GM21526 (cell line): ENCODE measurements around the gene ATG2B.

ENCODE experiments used
- ATAC-seq: cut with Tn5 transposase; IDR thresholded peaks from one replicate; pipeline ENCODE4 v1.9.1; 2021; ENCODE audit warnings: moderate library complexity; ENCODE audit not compliant: unreplicated experiment, low FRiP score

The ATG2B gene

DNA sequence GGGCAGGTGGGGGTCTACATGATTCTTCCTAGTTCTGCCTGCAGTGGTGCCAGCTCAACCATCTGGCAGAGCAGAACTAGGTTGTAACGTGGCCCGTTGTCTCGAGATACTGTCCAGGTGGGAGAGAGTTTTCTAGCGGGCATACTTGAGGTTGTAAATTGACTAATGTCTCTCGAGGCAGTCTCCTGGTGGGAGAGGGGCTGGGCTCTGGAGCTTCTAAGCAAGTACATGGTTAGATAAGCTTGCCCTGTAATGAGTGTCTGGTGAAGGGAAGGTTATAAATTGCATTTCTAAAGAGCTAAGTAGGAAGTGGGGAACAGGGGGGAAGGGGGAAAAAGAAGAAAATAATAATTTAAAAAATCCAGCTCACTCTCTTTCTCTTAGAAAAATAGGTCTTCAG is 89.0 kb downstream of the ATG2B start:
- no peak for ATAC-seq

DNA sequence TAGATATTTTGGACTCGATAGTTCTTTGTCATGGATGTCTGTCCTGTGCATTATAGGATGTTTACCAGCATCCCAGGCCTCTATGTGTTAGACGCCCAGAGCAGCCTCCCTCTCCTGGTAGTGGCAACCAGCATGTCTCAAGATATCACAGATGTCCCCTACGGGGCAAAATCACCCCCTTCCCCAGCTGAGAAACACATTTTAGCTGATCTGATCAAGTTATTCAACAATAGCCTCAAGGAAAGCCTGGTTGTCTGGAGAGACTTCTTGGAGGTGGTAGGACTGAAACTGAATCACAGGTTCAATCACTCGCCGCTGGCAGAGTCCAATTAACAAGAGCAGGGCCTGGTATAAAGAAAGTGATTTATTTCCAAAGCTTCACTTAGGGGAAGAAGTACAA is 89.5 kb downstream of the ATG2B start:
- no peak for ATAC-seq

DNA sequence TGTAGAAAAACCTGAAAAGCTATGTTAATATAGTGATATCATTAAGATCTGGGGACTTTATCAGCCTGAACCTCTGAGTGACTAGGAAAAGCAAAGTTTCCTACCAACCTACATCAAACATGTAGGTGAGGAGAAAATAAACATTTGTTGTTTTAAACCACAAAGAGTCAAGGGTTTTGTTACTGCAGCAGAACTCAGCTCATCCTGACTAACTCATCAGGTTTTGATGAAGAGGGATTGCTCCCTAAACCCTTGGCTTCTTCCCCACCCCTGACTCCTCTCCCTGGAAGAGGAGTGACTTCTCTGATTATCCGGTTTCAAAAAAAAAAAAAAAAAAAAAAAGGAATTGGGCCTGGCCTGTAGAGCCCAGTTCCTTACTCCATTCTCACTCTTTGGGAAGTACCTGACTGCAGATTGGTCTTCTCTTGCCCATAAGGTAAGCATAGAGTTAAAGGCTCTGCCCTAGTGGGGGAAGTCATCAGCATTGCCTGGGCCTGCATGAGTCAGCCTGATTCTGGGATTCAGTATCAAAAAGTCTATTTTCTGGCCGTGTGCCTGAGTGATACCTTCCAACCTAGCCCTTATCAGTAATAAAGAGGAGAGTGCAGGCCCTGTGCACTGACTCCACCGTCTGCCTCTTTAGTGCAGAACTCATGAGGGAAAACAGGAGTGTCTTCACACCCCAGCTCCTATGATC is 90.2 kb downstream of the ATG2B start:
- ATAC-seq = no peak

DNA sequence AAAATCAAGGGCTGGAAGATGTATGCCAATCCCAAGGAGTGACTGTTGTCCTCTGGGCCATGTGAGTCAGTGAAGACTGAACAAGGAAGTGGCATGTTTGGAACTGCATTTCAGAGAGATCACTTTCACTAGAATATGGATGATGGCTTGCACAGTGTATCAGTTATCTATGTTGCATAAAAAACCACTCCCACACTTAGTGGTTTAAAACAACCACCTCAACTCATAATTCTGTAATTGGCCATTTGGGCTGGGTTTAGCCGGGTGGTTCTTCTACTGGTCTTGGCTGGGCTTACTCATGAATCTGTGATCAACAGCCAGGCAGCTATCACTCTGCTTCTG is 91.7 kb downstream of the ATG2B start:
- ATAC-seq = no peak

DNA sequence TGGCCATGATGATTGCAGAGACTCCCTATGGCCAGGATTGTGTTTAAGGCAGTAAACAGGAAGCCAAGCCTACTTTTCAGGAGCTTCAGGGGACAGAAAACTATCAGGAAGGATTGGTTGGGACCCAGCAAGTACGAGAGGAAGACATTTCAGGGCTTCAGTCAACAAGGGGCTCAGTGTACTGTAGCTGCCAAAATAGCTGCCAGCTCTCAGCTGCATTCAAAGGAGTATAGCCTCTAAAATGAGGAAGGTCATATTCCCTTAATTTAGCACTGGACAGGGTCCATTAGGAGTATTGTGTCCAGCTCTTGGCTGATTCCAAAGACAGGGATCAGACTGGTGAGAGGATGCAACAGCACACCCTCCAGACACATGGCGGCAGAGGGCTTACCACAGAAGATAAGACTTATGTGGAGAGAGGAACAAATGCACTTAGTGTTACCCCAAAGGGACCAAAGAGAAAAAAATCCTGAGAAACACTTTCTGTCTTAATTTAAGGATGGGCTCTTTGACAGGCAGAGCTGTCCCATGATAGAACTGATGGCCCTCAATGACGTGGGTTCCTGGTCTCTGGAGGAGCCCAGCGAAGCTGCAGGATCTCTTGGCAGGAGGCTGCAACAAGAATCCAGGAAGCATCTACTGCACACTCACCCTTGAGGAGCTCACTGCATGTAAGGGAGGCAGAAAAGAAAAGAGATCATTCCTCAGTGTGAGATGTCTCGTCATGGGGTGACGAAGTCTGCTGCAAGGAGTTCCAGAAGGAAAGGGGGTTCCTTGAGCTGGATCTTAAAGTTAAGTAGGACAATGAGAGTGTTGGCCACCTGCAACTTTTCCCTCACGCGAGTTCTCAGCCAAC is 92.3 kb downstream of the ATG2B start:
- no peak for ATAC-seq

DNA sequence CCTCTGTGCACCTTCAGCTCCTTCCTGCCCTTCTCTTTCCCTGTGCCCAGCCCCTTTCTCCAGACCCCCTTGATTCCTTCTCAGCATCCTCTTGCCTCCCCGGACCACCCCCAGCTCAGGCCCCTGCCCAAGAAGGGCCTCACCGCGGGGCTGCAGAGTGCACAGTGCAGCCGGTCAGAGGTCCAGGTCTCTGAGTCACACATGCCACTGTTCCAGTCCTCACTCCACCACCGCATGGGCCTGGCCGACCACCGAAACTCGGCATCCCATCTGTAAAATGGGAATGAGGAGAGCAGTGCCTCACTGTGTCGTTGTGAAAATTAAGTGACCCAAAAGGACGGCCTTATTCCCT is 93.8 kb downstream of the ATG2B start:
- ATAC-seq = no peak

DNA sequence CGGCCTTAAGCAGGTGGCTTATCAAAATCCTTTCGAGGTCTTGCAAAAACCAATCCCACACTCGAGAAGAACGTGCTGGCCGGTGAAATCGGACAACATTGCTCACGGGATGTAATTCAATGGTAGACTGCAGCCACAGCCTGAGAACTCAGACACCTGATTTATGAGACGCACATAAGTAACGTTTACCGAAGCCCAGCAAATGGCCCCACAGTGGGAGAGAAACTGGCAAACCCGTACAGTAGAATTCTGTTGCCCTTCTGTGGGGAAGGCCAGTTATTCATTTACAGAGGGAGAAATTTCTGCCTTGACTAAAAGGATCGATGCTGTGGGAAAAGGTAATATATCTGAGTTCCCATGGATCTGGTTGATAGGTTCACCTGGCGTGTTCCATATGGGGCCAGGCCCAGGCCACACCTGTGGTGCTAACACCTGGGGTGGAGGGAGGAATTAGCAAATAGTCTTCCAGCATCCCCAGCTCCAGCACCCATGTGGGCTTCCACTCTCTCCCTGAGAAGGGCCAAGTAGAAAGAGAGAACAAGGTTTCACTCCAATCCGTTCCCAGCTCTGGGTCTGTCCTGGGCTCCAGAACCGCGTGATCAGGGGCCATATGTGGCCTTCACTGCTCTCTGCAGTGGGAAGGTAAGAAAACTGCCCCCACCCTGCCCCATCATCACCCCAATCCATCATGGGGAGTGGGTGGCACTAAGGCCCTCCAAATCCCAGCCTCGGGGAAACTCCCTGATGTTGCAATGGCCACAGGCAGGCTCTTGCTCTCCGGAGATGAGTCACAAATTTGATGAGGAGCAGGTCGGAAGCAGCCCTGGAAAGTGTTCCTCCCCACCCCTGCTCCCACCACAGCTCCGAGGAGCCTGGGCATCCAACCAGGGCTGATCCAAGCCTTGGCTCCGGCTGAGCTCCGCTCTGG is 94.4 kb downstream of the ATG2B start:
- no peak for ATAC-seq

DNA sequence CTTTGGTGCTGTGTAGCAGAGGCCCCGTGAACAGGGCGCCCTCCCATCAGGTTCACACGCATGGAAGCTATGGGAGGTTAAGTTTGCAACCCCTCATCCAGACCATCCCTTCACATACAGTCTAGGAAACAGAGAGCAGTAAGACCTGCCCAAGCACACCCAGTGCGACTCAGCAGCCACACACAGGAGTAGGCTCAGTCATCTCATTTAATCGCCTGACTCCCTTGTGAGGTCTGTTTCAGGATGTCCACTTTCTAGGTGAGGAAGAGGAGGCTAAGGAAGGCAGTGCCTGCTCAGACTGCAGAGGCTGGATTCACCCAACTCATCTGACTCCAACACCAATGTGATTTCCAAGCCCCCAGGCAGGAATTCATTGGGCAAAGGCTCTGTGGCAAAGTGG is 95.2 kb downstream of the ATG2B start:
- ATAC-seq = no peak

DNA sequence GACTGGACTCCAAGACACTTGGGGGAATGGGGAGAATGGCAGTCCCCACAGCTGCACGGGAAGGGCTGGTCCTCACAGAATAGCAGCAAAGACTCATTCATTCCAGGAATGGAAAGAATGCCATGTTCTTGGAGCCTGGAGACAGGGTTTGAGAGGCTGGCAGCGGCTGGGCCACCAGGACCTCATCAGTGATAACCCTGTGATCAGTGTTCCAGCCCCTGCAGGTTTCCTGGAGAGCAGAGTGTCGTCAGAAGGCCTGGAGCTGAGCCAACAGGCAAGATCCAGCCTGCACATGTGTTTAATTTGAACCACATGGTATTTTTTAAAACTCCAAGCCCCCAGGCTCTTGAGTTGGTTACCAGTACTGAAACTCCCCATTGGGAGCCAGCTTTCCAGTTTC is 95.8 kb downstream of the ATG2B start:
- no peak for ATAC-seq

DNA sequence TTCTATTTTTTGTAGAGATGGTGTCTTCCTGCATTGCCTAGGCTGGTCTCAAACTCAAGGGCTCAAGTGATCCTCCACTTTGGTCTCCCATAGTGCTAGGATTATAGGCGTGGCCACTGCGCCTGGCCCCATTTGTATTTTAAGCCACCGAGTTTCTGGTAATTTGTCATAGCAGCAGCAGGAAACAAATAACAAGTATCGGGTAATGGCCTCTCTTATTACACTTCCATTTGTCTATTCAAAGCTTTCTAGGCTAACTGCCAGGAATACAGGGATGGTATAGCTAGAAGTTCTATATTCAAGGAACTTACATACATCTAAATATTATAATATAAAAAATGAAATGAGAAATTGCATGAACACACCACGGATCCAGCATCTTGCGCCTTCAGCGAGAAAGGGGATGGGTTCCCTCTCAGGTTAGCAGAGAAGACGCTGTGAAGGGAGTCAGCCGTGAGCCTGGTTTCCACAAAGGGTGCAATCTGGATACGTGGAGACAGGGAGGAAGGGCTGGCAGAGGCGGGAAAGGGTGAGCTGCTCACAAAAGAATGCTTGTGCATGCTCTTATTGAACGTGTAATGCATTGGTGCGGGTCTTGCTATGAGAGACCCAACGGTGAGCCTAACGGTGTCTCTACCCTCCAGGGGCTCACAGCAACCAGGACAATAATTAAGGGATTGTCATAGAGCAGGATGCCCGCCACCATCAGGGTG is 97.6 kb downstream of the ATG2B start:
- ATAC-seq = no peak

DNA sequence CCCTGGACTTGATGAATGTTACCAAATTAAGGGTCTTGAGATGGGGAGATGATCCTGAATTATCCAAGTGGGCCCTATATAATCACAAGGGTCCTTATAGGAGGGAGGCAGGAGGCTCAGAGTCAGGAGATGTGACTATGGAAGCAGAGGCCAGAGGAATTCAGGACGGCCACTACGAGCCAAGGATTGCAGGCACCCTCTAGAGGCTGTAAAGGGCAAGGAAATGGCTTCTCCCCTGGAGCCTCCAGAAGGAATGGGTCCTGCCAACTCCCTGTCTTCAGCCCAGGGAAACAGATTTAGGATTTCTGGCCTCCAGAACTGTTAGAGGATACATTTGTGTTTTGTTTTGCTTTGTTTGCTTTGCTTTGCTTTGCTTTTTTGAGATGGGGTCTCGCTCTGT is 98.3 kb downstream of the ATG2B start:
- no peak for ATAC-seq

DNA sequence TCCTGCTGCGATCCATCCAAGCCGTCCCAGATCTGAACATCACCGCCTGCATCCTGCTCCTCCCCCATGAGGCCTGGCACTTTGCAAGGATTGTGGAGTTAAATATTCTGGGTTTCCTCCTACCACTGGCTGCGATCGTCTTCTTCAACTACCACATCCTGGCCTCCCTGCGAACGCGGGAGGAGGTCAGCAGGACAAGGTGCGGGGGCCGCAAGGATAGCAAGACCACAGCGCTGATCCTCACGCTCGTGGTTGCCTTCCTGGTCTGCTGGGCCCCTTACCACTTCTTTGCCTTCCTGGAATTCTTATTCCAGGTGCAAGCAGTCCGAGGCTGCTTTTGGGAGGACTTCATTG is 99.0 kb downstream of the ATG2B start:
- ATAC-seq = no peak

DNA sequence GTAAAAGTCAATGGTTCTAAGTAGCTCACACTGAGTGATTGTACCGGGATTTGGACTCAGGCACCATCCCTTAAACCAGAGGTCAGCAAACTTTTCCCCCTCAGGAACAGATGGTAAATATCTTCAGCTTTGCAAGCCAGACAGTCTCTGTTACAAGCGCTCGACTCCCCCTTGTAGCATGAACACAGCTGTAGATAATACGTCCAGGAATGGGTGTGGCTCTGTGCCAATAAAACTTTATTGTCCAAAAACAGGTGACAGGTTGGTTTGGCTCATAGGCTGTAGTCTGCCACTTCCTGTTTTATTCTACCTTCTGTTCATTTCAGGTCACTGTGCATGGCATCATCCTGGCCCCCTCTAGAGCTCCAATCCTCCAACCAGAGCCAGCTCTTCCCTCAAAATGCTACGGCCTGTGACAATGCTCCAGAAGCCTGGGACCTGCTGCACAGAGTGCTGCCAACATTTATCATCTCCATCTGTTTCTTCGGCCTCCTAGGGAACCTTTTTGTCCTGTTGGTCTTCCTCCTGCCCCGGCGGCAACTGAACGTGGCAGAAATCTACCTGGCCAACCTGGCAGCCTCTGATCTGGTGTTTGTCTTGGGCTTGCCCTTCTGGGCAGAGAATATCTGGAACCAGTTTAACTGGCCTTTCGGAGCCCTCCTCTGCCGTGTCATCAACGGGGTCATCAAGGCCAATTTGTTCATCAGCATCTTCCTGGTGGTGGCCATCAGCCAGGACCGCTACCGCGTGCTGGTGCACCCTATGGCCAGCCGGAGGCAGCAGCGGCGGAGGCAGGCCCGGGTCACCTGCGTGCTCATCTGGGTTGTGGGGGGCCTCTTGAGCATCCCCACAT is 99.6 kb downstream of the ATG2B start:
- no peak for ATAC-seq

DNA sequence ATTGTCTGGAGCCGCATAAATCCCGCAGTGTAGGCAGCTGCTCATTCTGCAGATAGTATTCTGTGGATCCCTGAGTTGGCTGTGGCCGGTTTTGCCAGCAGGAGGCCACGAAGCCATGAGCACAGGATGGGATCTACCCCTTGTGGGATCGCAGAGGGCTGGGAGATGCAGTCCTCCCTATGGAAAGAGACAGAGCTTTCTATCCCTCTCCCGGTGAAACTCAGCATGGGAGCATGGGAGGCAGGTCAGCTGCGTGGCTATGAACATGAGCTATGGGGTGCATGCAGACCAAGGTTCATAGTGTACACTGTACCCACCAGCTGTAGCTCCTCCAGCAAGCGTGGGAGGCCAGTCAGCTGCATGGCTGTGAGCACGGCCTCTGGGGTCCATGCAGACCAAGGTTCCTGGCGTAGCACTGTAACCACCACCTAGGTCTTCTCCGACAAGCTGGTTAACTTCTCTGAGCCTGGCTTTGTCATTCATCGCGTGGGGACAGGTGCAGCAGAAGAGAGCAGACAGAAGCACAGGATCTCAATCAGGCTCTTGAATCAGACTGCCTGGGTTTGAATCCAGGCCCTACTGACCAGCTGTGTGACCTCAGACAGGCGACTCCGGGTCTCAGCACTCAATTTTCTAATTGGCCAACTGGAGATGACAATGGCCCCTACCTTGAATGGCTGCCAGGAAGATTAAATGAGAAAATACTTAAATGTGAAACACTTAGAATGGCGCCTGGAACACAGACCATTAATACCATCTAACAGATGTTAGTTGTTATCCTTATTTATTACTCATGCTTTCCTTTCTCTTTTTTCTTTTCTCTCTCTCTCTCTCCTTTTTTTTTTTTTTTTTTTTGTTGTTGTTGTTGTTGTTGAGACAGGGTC is 101.1 kb downstream of the ATG2B start:
- no peak for ATAC-seq

DNA sequence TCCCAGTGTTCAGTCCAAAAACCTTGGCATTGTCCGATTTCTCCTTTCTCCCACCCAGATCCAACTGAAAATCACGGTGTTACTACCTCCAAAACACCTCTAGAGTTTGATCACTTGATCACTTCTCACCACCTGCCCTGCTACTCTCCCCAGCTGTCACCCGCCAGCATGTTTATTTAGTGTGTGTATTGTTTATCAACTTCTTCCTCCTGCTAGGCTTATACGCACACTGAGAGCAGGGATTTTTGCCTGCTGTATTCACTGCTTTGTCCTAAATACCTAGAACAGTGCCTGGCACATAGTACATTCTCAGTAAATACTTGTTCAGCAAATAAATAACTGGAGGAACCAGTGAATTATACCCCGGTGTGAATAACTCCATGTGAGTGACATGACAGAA is 102.1 kb downstream of the ATG2B start:
- no peak for ATAC-seq

DNA sequence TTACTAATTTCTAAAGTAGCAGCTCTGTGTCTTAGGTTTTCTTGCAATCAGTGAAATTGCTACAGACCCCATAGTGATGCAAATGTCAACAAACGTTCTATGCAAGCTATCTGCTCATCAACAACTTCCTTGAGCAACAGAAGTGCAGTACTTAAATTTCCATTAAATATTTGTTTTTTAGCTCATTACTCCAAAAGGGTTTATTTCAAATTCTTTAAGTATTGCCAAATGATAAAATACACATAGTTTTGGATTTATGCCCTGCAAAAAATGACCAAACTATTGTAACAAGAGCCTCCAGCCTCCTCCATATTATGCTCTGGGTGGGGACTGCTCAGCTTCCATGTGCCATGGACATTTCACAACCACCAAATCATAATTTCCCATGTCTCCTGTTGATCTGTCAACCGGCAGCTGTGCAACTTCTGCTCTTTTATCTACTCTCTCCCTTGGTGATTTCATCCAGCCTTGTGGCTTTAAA is 102.8 kb downstream of the ATG2B start:
- no peak for ATAC-seq

DNA sequence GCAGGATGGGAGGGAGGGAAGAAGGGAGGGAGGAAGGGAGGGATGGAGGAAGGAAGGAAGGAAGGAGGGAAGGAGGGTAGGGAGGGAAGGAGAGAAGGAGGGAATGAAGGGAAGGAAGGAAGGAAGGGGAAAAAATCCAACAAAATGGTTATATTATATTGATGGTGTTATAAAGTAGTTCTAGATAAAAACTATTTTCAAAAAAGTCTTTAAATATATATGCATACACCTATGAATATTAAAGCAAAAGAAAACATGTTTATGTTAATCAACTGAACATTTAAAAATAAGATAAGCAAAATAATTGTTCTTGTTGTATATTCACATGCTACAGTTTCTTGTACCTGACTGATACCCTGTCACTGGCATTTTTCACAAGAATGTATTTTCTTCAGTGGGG is 105.2 kb downstream of the ATG2B start:
- no peak for ATAC-seq

DNA sequence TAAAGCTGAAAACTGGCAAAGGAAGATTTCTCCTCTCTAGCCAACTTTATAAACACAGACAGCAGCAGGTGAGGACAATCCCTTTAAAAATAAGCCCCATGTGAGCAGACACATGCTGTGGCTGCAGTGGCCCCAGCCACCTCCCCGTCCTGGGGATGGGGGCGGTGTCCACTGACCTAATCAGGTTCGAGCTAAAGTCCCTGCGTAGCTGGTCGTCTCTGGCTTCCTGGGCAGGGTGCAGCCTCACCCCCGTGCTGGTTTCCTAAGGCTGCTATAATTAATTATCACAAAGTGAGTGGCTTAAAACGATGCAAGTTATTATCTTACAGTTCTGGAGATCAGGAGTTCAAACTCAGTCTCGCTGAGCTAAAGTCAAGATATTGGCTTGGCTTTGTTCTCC is 106.1 kb downstream of the ATG2B start:
- no peak for ATAC-seq

DNA sequence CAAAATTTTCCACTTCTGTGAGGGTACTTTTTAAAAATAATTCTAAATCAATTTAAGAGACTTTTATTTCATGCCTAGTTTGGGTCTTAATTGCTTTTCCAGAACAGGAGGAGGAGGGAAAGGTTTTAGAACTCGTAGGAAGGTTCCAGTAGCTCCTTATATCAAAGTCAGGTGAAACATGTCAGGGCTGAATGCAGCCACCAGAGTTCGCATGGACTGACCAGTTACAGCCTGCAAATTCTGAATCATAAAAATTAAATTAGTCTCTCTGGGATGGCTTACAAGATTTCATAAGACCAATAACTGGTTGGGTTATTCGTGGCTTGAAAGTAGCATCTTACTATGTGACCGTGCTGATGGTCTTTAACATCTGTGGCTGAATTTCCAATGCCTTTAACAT is 106.7 kb downstream of the ATG2B start:
- no peak for ATAC-seq
